Upper lobe of left lung (tissue), 6 donors: ENCODE data around the gene PRSS3. TPM values are rescaled to one million over a fixed set of nuclear protein-coding genes. Genes with fewer than 3 reads are reported as not detected.
"Not testable (repeated sequence)": the region's sequence is repeated elsewhere in the genome, so short reads cannot be mapped to it uniquely, and the experiment has no call there.

Source experiments
- ATAC-seq, 2 donors: fragments of 200-7000 bp; cut with Tn5 transposase; one replicate each; pipeline ENCODE4 v1.9.1; 2022; ENCODE audit warnings: mild to moderate bottlenecking in 2 of 2, moderate library complexity in 2 of 2; ENCODE audit not compliant: low FRiP score in 2 of 2
- DNase-seq, 2 donors: peaks; one replicate each; pipeline ENCODE4 v3.0.0-alpha.2; 2019 to 2020
- H3K27ac ChIP-seq, 4 donors: fragments of 200-600 bp; sonication (generic); one replicate each; pipeline ENCODE4 v1.5.1; 2016 to 2019
- H3K27me3 ChIP-seq, 4 donors: fragments of 200-600 bp; sonication (generic); one replicate each; pipeline ENCODE4 v1.5.1; 2017 to 2019
- H3K36me3 ChIP-seq, 4 donors: fragments of 200-600 bp; sonication (generic); one replicate each; pipeline ENCODE4 v1.5.1; 2016 to 2019
- H3K4me1 ChIP-seq, 4 donors: fragments of 200-600 bp; sonication (generic); one replicate each; pipeline ENCODE4 v1.5.1; 2018 to 2019
- H3K4me3 ChIP-seq, 4 donors: fragments of 200-600 bp; sonication (generic); one replicate each; pipeline ENCODE4 v1.5.1; 2017 to 2019; ENCODE audit warnings: mild to moderate bottlenecking in 2 of 4, moderate library complexity in 1 of 4
- H3K9me3 ChIP-seq, 4 donors: fragments of 200-600 bp; sonication (generic); one replicate each; pipeline ENCODE4 v1.5.1; 2018 to 2019
- EP300 ChIP-seq, 4 donors: sonication (generic); formaldehyde crosslinking; IDR thresholded peaks; one replicate each; pipeline ENCODE4 v1.5.1; 2017; ENCODE audit warnings: antibody characterized with exemption in 4 of 4, control low read depth in 2 of 4
- POLR2A ChIP-seq, 4 donors: fragments of 450-650 bp; IDR thresholded peaks; one replicate each; pipeline ENCODE4 v1.5.1; 2016 to 2017; ENCODE audit warnings: antibody characterized with exemption in 4 of 4, mild to moderate bottlenecking in 2 of 4
- POLR2AphosphoS5 ChIP-seq, 2 donors: sonication (generic); formaldehyde crosslinking; IDR thresholded peaks; one replicate each; pipeline ENCODE4 v1.5.1; 2017; ENCODE audit warnings: antibody characterized with exemption in 2 of 2
- WGBS, 2 donors: methylation state at CpG; one replicate each; pipeline ENCODE4 v1.1.5; 2017 to 2018; 5-methylcytosine and 5-hydroxymethylcytosine counted together
- total RNA-seq, 6 donors: library from RNA; depleted of rRNA in 4 of 6; stranded (reverse); fragments of >200 nt in 4 of 6; gene quantifications; one replicate each; pipeline versions ENCODE4 v1.1.0 to v1.2.1, GENCODE V29; 2016 to 2021
- TF ChIP-seq, protein P1 (sequence below), 6 experiments: fragments of 450-650 bp in 4 of 6; fragments of 200-600 bp in 2 of 6; sonication (generic) in 2 of 6; IDR thresholded peaks; one replicate each; pipeline ENCODE4 v1.5.1; 2016 to 2019; ENCODE audit warnings: antibody characterized with exemption in 6 of 6
- donor health status: DM: no; HTN: no; CAD: no; lungs with moderate emphysema.
- donor health status: DM: no; HTN: yes; CAD: no; lungs with severe emphysema.

The PRSS3 gene
- total RNA-seq, 6 donors from 2014 or later = 0.69 to 2.1 TPM; not detected in 4

DNA sequence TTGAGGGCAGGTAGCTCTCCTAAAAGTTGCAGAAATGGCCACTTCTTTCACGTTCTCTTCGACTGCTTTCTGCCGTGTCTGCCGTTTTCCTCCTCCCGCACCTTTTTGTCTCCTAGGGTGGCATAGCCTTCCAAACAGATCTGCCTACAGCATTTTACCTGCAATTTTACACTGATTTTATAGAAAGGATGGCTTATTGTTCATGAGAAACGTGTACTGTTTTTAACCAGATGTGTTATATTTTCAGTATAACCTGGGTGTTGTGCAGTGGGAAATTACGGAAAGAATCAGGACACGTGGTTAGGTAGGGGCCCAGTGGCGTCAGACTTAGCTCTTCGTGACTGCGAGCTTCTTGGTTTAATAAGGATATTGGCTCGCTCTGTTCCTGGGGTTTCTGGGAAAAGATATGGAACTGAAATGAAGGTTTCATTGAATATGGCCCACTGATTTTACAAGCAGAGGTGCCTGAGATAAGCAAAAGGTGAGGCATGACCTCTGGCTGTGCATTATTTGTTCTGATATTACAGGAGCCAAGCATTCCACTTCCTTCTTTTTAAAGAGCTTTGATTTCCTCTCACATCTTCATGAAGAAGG lies 43.7 kb upstream of the PRSS3 start:
- Histone ChIP-seq H3K36me3 (no peaks in the 10 kb centered on the region), H3K4me1 (peaks cover 6 to 12% (median 8%) of the 10 kb centered on the region in 4 donors), H3K27ac (no peak overlapping the region), H3K9me3 (no peaks in the 10 kb centered on the region), H3K4me3 (peak overlapping the region in 1 of 4 donors; percentile 15), H3K27me3 (peaks cover 0 to 13% (median 9%) of the 10 kb centered on the region in 4 donors)
- WGBS, 2 donors = 59 to 69% methylated on average over 12 of the region's 12 CpGs
- no peak for DNase-seq
- no peak for TF ChIP-seq POLR2AphosphoS5 (IDR thresholded peaks at IDR 0.05)
- no peak for TF ChIP-seq POLR2A (IDR thresholded peaks at IDR 0.05)
- TF ChIP-seq EP300 (IDR thresholded peaks at IDR 0.05) = no peak
- TF ChIP-seq, protein P1, sequence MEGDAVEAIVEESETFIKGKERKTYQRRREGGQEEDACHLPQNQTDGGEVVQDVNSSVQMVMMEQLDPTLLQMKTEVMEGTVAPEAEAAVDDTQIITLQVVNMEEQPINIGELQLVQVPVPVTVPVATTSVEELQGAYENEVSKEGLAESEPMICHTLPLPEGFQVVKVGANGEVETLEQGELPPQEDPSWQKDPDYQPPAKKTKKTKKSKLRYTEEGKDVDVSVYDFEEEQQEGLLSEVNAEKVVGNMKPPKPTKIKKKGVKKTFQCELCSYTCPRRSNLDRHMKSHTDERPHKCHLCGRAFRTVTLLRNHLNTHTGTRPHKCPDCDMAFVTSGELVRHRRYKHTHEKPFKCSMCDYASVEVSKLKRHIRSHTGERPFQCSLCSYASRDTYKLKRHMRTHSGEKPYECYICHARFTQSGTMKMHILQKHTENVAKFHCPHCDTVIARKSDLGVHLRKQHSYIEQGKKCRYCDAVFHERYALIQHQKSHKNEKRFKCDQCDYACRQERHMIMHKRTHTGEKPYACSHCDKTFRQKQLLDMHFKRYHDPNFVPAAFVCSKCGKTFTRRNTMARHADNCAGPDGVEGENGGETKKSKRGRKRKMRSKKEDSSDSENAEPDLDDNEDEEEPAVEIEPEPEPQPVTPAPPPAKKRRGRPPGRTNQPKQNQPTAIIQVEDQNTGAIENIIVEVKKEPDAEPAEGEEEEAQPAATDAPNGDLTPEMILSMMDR (IDR thresholded peaks at IDR 0.05) = no peak
- ATAC-seq = no peak

DNA sequence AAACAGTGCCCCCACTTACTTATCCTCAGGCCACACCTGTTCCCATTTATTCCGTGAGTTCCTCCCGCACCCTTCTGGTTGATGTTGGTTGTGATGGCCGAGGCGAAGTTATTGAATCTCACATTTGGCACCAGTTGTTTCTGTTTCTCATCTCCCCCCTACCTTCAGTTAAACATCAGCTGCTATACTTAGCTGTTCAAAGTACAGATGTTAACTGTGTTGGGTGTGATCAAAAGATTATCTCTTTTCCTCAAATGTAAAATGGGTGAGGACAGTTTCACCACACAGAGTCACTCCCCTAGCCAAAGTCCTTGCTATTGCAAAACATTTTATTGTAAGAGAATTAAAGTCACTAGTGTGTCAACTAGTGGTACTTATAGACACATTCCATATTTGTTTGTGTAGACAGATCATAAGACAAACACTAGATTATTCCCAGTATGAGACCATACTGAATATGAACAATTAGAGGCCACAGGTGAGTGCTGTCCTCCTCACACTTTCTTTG lies 43.2 kb upstream of the PRSS3 start:
- ATAC-seq (no peak), DNase-seq (no peak)
- H3K9me3 ChIP-seq = no peaks in the 10 kb centered on the region
- no peak overlapping the region for H3K4me3 ChIP-seq
- H3K27me3 ChIP-seq = peaks cover 0 to 13% (median 9%) of the 10 kb centered on the region in 4 donors
- no peaks in the 10 kb centered on the region for H3K36me3 ChIP-seq
- WGBS, 2 donors = 37 to 46% methylated on average over 4 of the region's 4 CpGs
- TF ChIP-seq, protein P1 (IDR thresholded peaks at IDR 0.05) = no peak
- TF ChIP-seq EP300 (IDR thresholded peaks at IDR 0.05) = no peak
- TF ChIP-seq POLR2AphosphoS5 (IDR thresholded peaks at IDR 0.05) = no peak
- TF ChIP-seq POLR2A (IDR thresholded peaks at IDR 0.05) = no peak
- no peak overlapping the region for H3K27ac ChIP-seq
- peaks cover 6 to 12% (median 8%) of the 10 kb centered on the region in 4 donors for H3K4me1 ChIP-seq

DNA sequence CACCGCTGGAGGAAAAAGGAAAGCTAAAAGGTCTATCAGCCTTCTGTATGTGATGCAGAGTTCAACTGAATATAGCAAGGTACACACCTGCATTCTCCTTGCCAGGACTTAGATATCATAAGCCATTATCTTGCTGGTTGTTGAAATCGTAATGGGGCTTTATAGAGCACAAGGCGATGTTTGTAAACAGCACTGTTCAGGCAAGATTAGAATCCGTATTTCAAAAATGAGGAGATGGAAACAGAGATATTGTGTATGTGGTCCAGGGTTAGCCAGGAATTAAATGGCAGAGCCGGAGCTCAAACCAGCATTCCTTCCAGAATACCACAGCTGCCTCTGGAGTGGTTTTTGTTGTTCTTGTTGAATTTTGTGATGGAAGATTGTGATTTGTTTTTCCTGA lies 42.6 kb upstream of the PRSS3 start:
- H3K36me3 ChIP-seq, H3K27ac ChIP-seq, H3K9me3 ChIP-seq, DNase-seq, ATAC-seq, H3K4me3 ChIP-seq: not testable (repeated sequence)
- WGBS, 2 donors = 77 to 81% methylated on average over 5 of the region's 5 CpGs
- H3K27me3 ChIP-seq = peaks cover 0 to 13% (median 9%) of the 10 kb centered on the region in 4 donors
- peaks cover 6 to 12% (median 8%) of the 10 kb centered on the region in 4 donors for H3K4me1 ChIP-seq

DNA sequence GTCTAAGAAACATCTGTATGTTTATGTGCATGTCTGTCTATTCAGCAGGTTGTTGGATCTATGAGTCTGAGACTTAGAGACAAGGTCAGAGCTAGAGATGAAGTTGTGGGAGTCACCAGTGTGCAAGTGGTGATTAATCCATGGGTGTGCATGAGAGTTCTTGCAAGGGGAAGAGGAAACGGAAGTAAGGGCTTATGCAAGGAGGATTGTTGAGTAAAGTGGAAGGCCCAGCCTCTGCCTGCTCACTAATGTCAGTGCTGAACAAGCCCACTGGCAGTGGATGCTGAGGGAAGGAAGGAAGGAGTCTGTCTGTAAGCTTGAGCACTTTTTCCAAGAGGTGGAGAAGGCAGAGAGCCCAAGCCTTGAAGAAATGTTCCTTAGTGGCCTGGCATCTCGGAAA lies 35.7 kb upstream of the PRSS3 start:
- not testable (repeated sequence) for H3K27me3 ChIP-seq, H3K36me3 ChIP-seq, H3K9me3 ChIP-seq, H3K4me3 ChIP-seq, H3K27ac ChIP-seq, H3K4me1 ChIP-seq
- DNase-seq = peak in 1 of 2 donors; percentile 68
- 68 to 75% methylated on average over 2 of the region's 2 CpGs for WGBS, 2 donors
- ATAC-seq = peak; percentile 63 to 84

DNA sequence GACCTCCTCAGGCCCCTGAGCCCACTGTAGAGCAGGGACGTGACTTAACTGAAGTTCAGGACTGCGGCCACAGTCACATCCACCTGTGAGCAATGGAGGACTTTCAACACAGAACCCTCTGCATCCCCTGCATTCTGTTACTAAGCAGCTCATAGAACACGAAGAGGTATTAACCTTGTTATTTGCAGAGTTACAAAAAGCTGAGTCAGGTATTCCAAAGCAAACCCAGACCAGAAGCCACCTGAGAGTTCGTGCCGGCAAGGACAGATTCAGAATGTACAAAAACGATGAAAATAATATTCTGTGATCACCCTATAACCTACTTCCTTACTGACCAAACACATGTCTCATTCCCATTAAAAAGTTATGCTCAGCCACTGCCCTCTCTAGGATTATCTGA lies 33.0 kb upstream of the PRSS3 start:
- H3K27me3 ChIP-seq = no peaks in the 10 kb centered on the region
- H3K4me1 ChIP-seq = no peaks in the 10 kb centered on the region
- no peak overlapping the region for H3K27ac ChIP-seq
- ATAC-seq = no peak
- H3K9me3 ChIP-seq = no peaks in the 10 kb centered on the region
- H3K4me3 ChIP-seq = no peak overlapping the region
- WGBS, 2 donors = 85% methylated on average over 6 of the region's 6 CpGs
- no peaks in the 10 kb centered on the region for H3K36me3 ChIP-seq
- TF ChIP-seq, protein P1 (IDR thresholded peaks at IDR 0.05) = no peak
- TF ChIP-seq POLR2AphosphoS5 (IDR thresholded peaks at IDR 0.05) = no peak
- no peak for TF ChIP-seq POLR2A (IDR thresholded peaks at IDR 0.05)
- no peak for TF ChIP-seq EP300 (IDR thresholded peaks at IDR 0.05)
- DNase-seq = no peak

DNA sequence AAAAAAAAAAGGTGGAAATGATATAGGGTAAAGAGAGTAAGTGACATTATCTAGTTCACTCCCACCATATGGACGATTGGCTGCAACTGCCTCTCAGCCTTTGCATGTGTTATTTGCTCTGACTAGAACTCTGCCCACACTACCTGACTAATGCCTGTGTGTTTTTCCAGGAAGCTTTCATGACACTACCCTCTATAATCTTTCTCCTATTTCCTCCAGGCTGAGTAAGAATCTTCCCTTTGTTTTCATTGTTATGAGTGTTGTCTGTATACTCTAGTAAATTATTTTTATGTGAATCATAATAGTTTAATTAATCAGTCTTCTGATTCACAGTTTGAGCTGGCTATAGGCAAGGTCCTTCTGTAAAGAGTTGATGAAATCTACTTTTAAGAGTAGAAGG lies 31.7 kb upstream of the PRSS3 start:
- WGBS, 2 donors = 53 to 61% methylated on average over 1 of the region's 1 CpG
- H3K27me3 ChIP-seq, DNase-seq, H3K27ac ChIP-seq, H3K4me1 ChIP-seq, H3K9me3 ChIP-seq, H3K4me3 ChIP-seq, H3K36me3 ChIP-seq, ATAC-seq: not testable (repeated sequence)
